Tibial nerve (tissue), 4 donors: Measurements from ENCODE around the gene MED15. TPM values are rescaled to one million over a fixed set of nuclear protein-coding genes. Genes with fewer than 3 reads are reported as not detected.

Experiments used
- DNase-seq, 2 donors: peaks; one replicate each; pipeline ENCODE4 v3.0.0-alpha.2; 2019; ENCODE audit warnings: low spot score in 2 of 2
- H3K27ac ChIP-seq, 4 donors: fragments of 200-600 bp; sonication (generic) in 3 of 4; one replicate each; pipeline ENCODE4 v1.5.1; 2017 to 2019; ENCODE audit warnings: mild to moderate bottlenecking in 1 of 4
- H3K27me3 ChIP-seq, 2 donors: fragments of 200-600 bp; sonication (generic) in 1 of 2; one replicate each; pipeline versions ENCODE4 v1.5.1 to v1.6.0; 2017 to 2019
- H3K36me3 ChIP-seq, 3 donors: fragments of 200-600 bp; sonication (generic); one replicate each; pipeline ENCODE4 v1.5.1; 2018 to 2019
- H3K4me1 ChIP-seq, 4 donors: fragments of 200-600 bp; sonication (generic) in 3 of 4; one replicate each; pipeline ENCODE4 v1.5.1; 2017 to 2019
- H3K4me3 ChIP-seq, 4 donors: fragments of 200-600 bp; sonication (generic) in 3 of 4; one replicate each; pipeline ENCODE4 v1.5.1; 2017 to 2019; ENCODE audit warnings: mild to moderate bottlenecking in 1 of 4, moderate library complexity in 1 of 4
- H3K9me3 ChIP-seq, 4 donors: fragments of 200-600 bp; sonication (generic) in 3 of 4; one replicate each; pipeline ENCODE4 v1.5.1; 2017 to 2019
- CTCF ChIP-seq, 5 experiments: fragments of 200-600 bp in 3 of 5; fragments of 450-650 bp in 2 of 5; sonication (generic) in 3 of 5; IDR thresholded peaks; one replicate each; pipeline ENCODE4 v1.5.1; 2016 to 2019; ENCODE audit warnings: antibody characterized with exemption in 5 of 5, mild to moderate bottlenecking in 3 of 5, moderate library complexity in 2 of 5
- EP300 ChIP-seq, 2 donors: sonication (generic); formaldehyde crosslinking; IDR thresholded peaks; one replicate each; pipeline ENCODE4 v1.6.1; 2017; ENCODE audit warnings: antibody characterized with exemption in 2 of 2, mild to moderate bottlenecking in 1 of 2
- POLR2A ChIP-seq, 2 donors: fragments of 450-650 bp; IDR thresholded peaks; one replicate each; pipeline ENCODE4 v1.6.1; 2017; ENCODE audit warnings: antibody characterized with exemption in 2 of 2, mild to moderate bottlenecking in 2 of 2, moderate library complexity in 2 of 2
- WGBS, 2 donors: methylation state at CpG; one replicate each; pipeline ENCODE4 v1.1.5; 2018; 5-methylcytosine and 5-hydroxymethylcytosine counted together
- total RNA-seq, 4 donors: library from RNA; depleted of rRNA; stranded (reverse); fragments of >200 nt; gene quantifications; one replicate each; pipeline ENCODE4 v1.1.0, GENCODE V29; 2016

The MED15 gene
- total RNA-seq, 4 donors from 2014 or later: 49.2 to 147 (median 102) TPM

DNA sequence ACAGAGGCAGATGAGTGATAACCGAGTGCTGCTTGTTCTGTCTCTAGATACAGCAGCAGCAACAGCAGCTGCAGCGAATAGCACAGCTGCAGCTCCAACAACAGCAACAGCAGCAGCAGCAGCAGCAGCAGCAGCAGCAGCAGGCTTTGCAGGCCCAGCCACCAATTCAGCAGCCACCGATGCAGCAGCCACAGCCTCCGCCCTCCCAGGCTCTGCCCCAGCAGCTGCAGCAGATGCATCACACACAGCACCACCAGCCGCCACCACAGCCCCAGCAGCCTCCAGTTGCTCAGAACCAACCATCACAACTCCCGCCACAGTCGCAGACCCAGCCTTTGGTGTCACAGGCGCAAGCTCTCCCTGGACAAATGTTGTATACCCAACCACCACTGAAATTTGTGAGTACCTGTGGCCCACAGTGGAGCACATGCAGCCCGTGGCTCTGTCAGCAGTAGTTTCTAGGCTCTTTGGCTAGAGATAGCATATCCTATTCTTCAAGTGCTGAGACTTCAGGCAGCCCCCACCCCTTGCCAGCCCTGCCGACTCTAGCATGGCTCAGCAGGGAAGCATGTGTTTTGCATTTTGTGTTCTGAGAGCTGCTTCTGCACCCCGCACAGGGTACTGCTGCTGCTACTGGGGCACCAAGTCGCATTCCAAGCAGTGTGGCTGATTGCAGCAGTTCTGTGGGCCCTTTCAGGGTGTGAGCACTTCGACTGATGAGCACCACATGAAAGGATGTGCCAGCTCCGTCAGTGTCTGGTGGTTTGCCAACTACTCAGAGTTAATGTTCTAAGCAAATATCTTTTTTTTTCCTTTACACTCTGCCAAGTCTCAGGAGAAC, 59.2 kb downstream of the MED15 start:
- DNase-seq: peak in 1 of 2 donors; percentile 28
- Histone ChIP-seq H3K27ac (peak overlapping the region in 2 of 4 donors; percentile 65 to 78), H3K9me3 (no peaks in the 10 kb centered on the region), H3K4me1 (peaks cover 0 to 40% (median 30%) of the 10 kb centered on the region in 4 donors), H3K27me3 (no peaks in the 10 kb centered on the region), H3K36me3 (peaks cover 11 to 92% (median 14%) of the 10 kb centered on the region in 3 donors), H3K4me3 (no peak overlapping the region)
- WGBS, 2 donors: 72 to 76% methylated on average over 11 to 14 of the region's 14 CpGs
- TF ChIP-seq CTCF (IDR thresholded peaks at IDR 0.05) (no peak), EP300 (IDR thresholded peaks at IDR 0.05) (no peak), POLR2A (IDR thresholded peaks at IDR 0.05) (no peak)

GRCh38 chr22:20567371-20567847, 60.0 kb downstream of the MED15 start:
- H3K27me3 ChIP-seq: no peaks in the 10 kb centered on the region
- H3K4me3 ChIP-seq: no peak overlapping the region
- TF ChIP-seq POLR2A (IDR thresholded peaks at IDR 0.05) (no peak), EP300 (IDR thresholded peaks at IDR 0.05) (no peak), CTCF (IDR thresholded peaks at IDR 0.05) (no peak)
- no peak for DNase-seq
- 71 to 86% methylated on average over 6 of the region's 6 CpGs for WGBS, 2 donors
- peak overlapping the region in 3 of 4 donors; percentile 41 to 78 (median 65) for H3K27ac ChIP-seq
- H3K36me3 ChIP-seq: peaks cover 14 to 92% (median 16%) of the 10 kb centered on the region in 3 donors
- H3K9me3 ChIP-seq: no peaks in the 10 kb centered on the region
- H3K4me1 ChIP-seq: peaks cover 0 to 40% (median 30%) of the 10 kb centered on the region in 4 donors

DNA sequence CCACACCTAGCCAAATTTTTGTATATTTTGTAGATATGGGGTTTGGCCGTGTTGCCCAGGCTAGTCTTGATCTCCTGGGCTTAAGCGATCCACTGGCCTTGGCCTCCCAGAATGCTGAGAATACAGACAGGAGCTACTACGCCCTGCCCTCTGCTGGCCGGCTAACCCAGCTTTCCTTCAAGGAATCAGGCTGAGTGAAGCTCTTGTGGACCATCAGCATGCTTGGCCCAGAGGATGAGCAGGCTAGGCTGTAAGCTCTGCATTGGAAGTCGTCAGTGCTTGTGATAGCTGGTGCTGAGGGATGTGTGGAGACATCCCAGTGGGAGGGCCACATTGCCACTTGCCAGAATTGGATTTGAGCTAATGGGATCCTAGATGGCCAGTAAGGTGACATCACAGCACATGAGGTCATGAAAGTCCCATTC, 60.6 kb downstream of the MED15 start:
- no peak for DNase-seq
- 56 to 66% methylated on average over 5 of the region's 5 CpGs for WGBS, 2 donors
- H3K4me1 ChIP-seq: peaks cover 0 to 40% (median 30%) of the 10 kb centered on the region in 4 donors
- H3K4me3 ChIP-seq: no peak overlapping the region
- H3K36me3 ChIP-seq: peaks cover 14 to 92% (median 17%) of the 10 kb centered on the region in 3 donors
- TF ChIP-seq EP300 (IDR thresholded peaks at IDR 0.05): no peak
- TF ChIP-seq CTCF (IDR thresholded peaks at IDR 0.05): peak in 1 of 5 experiments; percentile 12
- no peaks in the 10 kb centered on the region for H3K27me3 ChIP-seq
- H3K9me3 ChIP-seq: no peaks in the 10 kb centered on the region
- H3K27ac ChIP-seq: peak overlapping the region in 3 of 4 donors; percentile 41 to 89 (median 78)

DNA sequence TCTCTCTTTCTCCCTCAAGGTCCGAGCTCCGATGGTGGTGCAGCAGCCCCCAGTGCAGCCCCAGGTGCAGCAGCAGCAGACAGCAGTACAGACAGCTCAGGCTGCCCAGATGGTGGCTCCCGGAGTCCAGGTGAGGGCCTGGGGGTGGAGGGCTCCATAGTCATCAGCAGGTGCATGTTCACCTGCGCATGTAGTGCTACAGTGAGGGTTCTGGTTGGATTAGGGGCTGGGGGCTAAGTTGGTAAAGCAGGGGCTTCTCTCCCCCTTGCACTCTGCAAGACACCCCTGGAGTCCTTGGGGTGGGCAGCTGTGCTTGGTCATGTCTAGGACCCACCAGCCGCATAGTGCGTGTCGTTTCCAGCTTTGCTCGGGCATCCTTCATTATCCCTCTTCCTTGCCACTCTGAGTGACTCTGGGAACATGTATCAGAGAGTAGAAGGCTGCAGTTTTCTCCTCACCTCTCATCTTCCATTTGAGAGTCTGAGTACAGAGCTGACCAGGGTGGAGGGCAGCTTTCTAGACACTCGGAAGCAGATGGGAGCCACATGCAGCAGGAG, 61.2 kb downstream of the MED15 start:
- no peak for DNase-seq
- WGBS, 2 donors: 79 to 84% methylated on average over 9 of the region's 9 CpGs
- H3K36me3 ChIP-seq: peaks cover 14 to 93% (median 23%) of the 10 kb centered on the region in 3 donors

More for the DNA sequence above, 61.2 kb downstream of the MED15 start:
- no peaks in the 10 kb centered on the region for H3K27me3 ChIP-seq
- H3K4me3 ChIP-seq: no peak overlapping the region
- peak overlapping the region; percentile 32 to 89 (median 59) for H3K27ac ChIP-seq
- TF ChIP-seq EP300 (IDR thresholded peaks at IDR 0.05): no peak
- TF ChIP-seq CTCF (IDR thresholded peaks at IDR 0.05): peak in 1 of 5 experiments; percentile 7
- no peaks in the 10 kb centered on the region for H3K9me3 ChIP-seq
- peaks cover 0 to 40% (median 30%) of the 10 kb centered on the region in 4 donors for H3K4me1 ChIP-seq
